ENCODE data around the gene GSAP.

GSAP gene

GRCh38 chr7:77368974-77369373 is 47.2 kb downstream of the GSAP start:
- no peak overlapping the region for H3K4me3 ChIP-seq (ENCODE audit: low read length)
- TF ChIP-seq, protein P1, sequence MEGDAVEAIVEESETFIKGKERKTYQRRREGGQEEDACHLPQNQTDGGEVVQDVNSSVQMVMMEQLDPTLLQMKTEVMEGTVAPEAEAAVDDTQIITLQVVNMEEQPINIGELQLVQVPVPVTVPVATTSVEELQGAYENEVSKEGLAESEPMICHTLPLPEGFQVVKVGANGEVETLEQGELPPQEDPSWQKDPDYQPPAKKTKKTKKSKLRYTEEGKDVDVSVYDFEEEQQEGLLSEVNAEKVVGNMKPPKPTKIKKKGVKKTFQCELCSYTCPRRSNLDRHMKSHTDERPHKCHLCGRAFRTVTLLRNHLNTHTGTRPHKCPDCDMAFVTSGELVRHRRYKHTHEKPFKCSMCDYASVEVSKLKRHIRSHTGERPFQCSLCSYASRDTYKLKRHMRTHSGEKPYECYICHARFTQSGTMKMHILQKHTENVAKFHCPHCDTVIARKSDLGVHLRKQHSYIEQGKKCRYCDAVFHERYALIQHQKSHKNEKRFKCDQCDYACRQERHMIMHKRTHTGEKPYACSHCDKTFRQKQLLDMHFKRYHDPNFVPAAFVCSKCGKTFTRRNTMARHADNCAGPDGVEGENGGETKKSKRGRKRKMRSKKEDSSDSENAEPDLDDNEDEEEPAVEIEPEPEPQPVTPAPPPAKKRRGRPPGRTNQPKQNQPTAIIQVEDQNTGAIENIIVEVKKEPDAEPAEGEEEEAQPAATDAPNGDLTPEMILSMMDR (IDR thresholded peaks at IDR 0.05; ENCODE audit: insufficient read depth, low read depth, low read length, missing control alignments): peak; percentile 28
- DNase-seq (ENCODE audit: low read depth): peak; percentile 35

GRCh38 chr7:77367976-77368375 is 48.2 kb downstream of the GSAP start:
- TF ChIP-seq, protein P1 (IDR thresholded peaks at IDR 0.05; ENCODE audit: insufficient read depth, low read depth, low read length, missing control alignments): no peak
- no peak for DNase-seq (ENCODE audit: low read depth)
- no peak overlapping the region for H3K4me3 ChIP-seq (ENCODE audit: low read length)

DNA sequence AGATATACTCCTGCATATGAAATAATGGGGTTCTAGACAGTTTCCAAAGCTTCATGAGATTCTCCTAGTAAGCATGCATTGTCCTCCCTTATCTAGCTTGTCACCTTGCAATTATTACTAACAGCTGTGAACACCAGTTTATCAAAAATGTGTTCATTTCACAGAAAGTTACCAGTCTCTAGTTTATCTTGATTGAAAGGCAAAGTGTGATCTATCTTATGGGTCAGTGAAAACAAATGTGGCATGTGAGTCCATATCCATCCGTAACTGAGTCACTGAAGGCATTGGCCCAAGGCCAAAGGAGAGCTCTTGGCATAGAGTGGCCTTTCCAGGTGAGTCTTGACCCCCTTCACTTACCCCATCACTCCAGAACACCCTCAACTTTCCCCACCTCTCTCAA is 53.2 kb downstream of the GSAP start:
- no peak overlapping the region for H3K4me3 ChIP-seq (ENCODE audit: low read length)
- no peak for DNase-seq (ENCODE audit: low read depth)
- TF ChIP-seq, protein P1 (IDR thresholded peaks at IDR 0.05; ENCODE audit: insufficient read depth, low read depth, low read length, missing control alignments): no peak

GRCh38 chr7:77360969-77361368 is 55.2 kb downstream of the GSAP start:
- no peak overlapping the region for H3K4me3 ChIP-seq (ENCODE audit: low read length)
- no peak for DNase-seq (ENCODE audit: low read depth)
- TF ChIP-seq, protein P1 (IDR thresholded peaks at IDR 0.05; ENCODE audit: insufficient read depth, low read depth, low read length, missing control alignments): no peak

DNA sequence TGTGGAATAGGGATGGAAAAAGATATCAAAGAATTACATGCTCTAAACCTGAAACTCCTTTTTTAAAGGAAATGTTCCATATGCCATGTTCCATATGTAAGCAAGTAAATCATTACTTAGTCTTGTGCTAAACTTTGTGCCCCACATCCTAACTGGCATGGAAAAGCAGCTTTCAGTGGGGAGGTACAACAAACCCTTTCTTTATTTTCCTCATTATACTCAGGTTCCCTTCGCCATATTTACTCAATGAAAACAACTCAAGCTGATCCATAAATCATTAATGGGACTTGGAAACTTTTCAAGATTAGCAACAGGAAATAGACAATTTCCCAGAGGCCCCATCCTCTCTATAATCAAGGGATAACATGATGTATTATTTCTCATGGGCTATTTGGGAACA is 56.0 kb downstream of the GSAP start:
- no peak overlapping the region for H3K4me3 ChIP-seq (ENCODE audit: low read length)
- no peak for DNase-seq (ENCODE audit: low read depth)
- TF ChIP-seq, protein P1 (IDR thresholded peaks at IDR 0.05; ENCODE audit: insufficient read depth, low read depth, low read length, missing control alignments): no peak

GRCh38 chr7:77359599-77359998 is 56.5 kb downstream of the GSAP start:
- no peak for DNase-seq (ENCODE audit: low read depth)
- no peak overlapping the region for H3K4me3 ChIP-seq (ENCODE audit: low read length)
- TF ChIP-seq, protein P1 (IDR thresholded peaks at IDR 0.05; ENCODE audit: insufficient read depth, low read depth, low read length, missing control alignments): no peak

- TF ChIP-seq, protein P1 (IDR thresholded peaks at IDR 0.05; ENCODE audit: insufficient read depth, low read depth, low read length, missing control alignments): no peak
- H3K4me3 ChIP-seq (ENCODE audit: low read length): no peak overlapping the region
- no peak for DNase-seq (ENCODE audit: low read depth)
These were observed 61.2 kb downstream of the GSAP start for GRCh38 chr7:77354914-77355313.

Measured in epithelial cell of esophagus (primary cell).